ENCODE results near the gene VSTM2L. TPM values are rescaled to one million over a fixed set of nuclear protein-coding genes. Genes with fewer than 3 reads are reported as not detected.

The VSTM2L gene
- total and polyA plus RNA-seq, 9 of the 15 experiments (the other 6 are each of a cell fraction or from before 2014, with no cell fraction given): not detected

GRCh38 chr20:37880726-37881591 lies 22.0 kb upstream of the VSTM2L start (continued):
- TF ChIP-seq TFAP4 (CRISPR knock-in tag; IDR thresholded peaks at IDR 0.05; ENCODE audit: borderline replicate concordance) (peak; percentile 95), ZNF507 (tag; conservative IDR thresholded peaks at IDR 0.05) (no peak), ZC3H11A (IDR thresholded peaks at IDR 0.05; ENCODE audit: low read depth, low read length) (no peak), SMARCB1 (IDR thresholded peaks at IDR 0.05; ENCODE audit: insufficient read length, low read depth) (no peak), CEBPB (tag; IDR thresholded peaks at IDR 0.05) (no peak), POLR2B (IDR thresholded peaks at IDR 0.05; ENCODE audit: low read depth, partially characterized antibody) (no peak), PYGO2 (tag; IDR thresholded peaks at IDR 0.05) (no peak), IRF2 (CRISPR knock-in tag; IDR thresholded peaks at IDR 0.05) (no peak), MCM2 (IDR thresholded peaks at IDR 0.05; ENCODE audit: low read depth) (no peak), CREB5 (CRISPR knock-in tag; IDR thresholded peaks at IDR 0.05) (no peak), ZBTB34 (CRISPR knock-in tag; IDR thresholded peaks at IDR 0.05) (no peak), HOMEZ (CRISPR knock-in tag; IDR thresholded peaks at IDR 0.05) (no peak), BRD4 (IDR thresholded peaks at IDR 0.05) (no peak), CTBP1 (IDR thresholded peaks at IDR 0.05; ENCODE audit: borderline replicate concordance) (peak; percentile 19; the same call in 1 of the 2 replicates), RUNX1 (IDR thresholded peaks at IDR 0.05; ENCODE audit: low read depth) (no peak), RAD51 (IDR thresholded peaks at IDR 0.05; ENCODE audit: borderline replicate concordance, low read depth) (no peak), NFIC (IDR thresholded peaks at IDR 0.05) (peak; percentile 99), SFPQ (IDR thresholded peaks at IDR 0.05; ENCODE audit: low read depth, low read length) (no peak), C11orf30 (IDR thresholded peaks at IDR 0.05; ENCODE audit: low read depth) (no peak), PKNOX1 (IDR thresholded peaks at IDR 0.05) (peak; percentile 57), KHSRP (IDR thresholded peaks at IDR 0.05) (no peak)

Data from K562 (cell line).